Skeletal muscle tissue (tissue), 4 donors: ENCODE results near the gene MMP25. TPM values are rescaled to one million over a fixed set of nuclear protein-coding genes. Genes with fewer than 3 reads are reported as not detected.
A peak's percentile ranks its signal among the peaks of the same experiment; 100 is the strongest.
"Not testable (repeated sequence)": the region's sequence is repeated elsewhere in the genome, so short reads cannot be mapped to it uniquely, and the experiment has no call there.

Experiments used
- H3K27ac ChIP-seq: one replicate; pipeline ENCODE4 v1.7.0; 2013; ENCODE audit warnings: mild to moderate bottlenecking, low read depth, low read length, inconsistent platforms
- H3K27me3 ChIP-seq, 3 donors: one replicate each; pipeline ENCODE4 v1.7.0; 2013; ENCODE audit warnings: low read length in 3 of 3; ENCODE audit not compliant: control insufficient read depth in 3 of 3, insufficient read depth in 3 of 3
- H3K36me3 ChIP-seq, 3 donors: one replicate each; pipeline ENCODE4 v1.7.0; 2013; ENCODE audit warnings: low read length in 3 of 3; ENCODE audit not compliant: control insufficient read depth in 3 of 3, insufficient read depth in 3 of 3
- H3K4me1 ChIP-seq, 3 donors: one replicate each; pipeline ENCODE4 v1.7.0; 2013; ENCODE audit warnings: low read length in 3 of 3, mild to moderate bottlenecking in 3 of 3; ENCODE audit not compliant: control insufficient read depth in 3 of 3, insufficient read depth in 3 of 3
- H3K4me3 ChIP-seq, 3 donors: one replicate each; pipeline ENCODE4 v1.7.0; 2013; ENCODE audit warnings: low read length in 3 of 3
- H3K9ac ChIP-seq, 3 donors: one replicate each; pipeline ENCODE4 v1.7.0; 2013; ENCODE audit warnings: low read length in 3 of 3, mild to moderate bottlenecking in 3 of 3, moderate library complexity in 2 of 3, low read depth in 1 of 3
- H3K9me3 ChIP-seq, 3 donors: one replicate each; pipeline ENCODE4 v1.7.0; 2013; ENCODE audit warnings: low read length in 3 of 3; ENCODE audit not compliant: control insufficient read depth in 3 of 3
- total RNA-seq: library from RNA; depleted of rRNA; stranded (reverse); fragments of >200 nt; gene quantifications from one replicate; pipeline ENCODE4 v1.2.3, GENCODE V29; 2014
- donor health status: Osteomylitis.

MMP25 gene
- total RNA-seq, 1 donor from 2014 or later = 0.52 TPM

DNA sequence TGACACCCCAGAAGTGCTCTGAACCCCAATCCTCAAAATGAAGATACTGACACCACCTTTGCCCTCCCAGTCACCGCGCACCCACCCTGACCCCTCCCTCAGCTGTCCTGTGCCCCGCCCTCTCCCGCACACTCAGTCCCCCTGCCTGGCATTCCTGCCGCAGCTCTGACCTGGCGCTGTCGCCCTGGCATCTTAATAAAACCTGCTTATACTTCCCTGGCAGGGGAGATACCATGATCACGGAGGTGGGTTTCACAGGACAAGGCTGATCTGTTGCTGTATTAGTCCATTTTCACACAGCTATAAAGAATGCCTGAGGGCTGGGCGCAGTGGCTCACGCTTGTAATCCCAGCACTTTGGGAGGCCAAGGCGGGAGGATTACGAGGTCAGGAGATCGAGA lies 35.6 kb downstream of the MMP25 start:
- not testable (repeated sequence) for H3K36me3 ChIP-seq, H3K4me1 ChIP-seq, H3K9me3 ChIP-seq, H3K27ac ChIP-seq, H3K27me3 ChIP-seq, H3K4me3 ChIP-seq, H3K9ac ChIP-seq

DNA sequence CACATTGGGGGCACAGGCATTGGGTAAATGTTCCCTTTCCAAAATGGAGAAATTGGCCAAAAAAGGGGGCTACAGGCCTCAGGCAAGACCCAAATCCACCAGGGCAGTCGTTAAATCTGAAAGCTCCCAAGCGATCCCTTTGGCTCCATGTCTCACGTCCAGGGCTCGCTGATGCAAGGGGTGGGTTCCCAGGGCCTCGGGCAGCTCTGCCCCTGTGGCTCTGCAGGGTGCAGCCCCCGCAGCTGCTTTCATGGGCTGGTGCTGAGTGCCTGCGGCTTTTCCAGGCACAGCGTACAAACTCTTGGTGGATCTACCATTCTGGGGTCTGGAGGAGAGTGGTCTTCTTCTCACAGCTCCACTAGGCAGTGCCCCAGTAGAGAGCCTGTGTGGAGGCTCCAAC lies 37.0 kb downstream of the MMP25 start:
- peaks cover 8 to 18% (median 15%) of the 10 kb centered on the region in 3 donors for H3K4me1 ChIP-seq
- not testable (repeated sequence) for H3K9ac ChIP-seq, H3K4me3 ChIP-seq, H3K36me3 ChIP-seq, H3K9me3 ChIP-seq, H3K27ac ChIP-seq, H3K27me3 ChIP-seq

- no peaks in the 10 kb centered on the region for H3K36me3 ChIP-seq
- peaks cover 8 to 24% (median 17%) of the 10 kb centered on the region in 3 donors for H3K4me1 ChIP-seq
- no peak overlapping the region for H3K27ac ChIP-seq
- H3K27me3 ChIP-seq = no peaks in the 10 kb centered on the region
- H3K9ac ChIP-seq = no peak overlapping the region
- H3K4me3 ChIP-seq = no peak overlapping the region
- no peaks in the 10 kb centered on the region for H3K9me3 ChIP-seq
Measured at GRCh38 chr16:3084491-3084890, 38.1 kb downstream of the MMP25 start.

- no peaks in the 10 kb centered on the region for H3K27me3 ChIP-seq
- no peaks in the 10 kb centered on the region for H3K36me3 ChIP-seq
- H3K9ac ChIP-seq = no peak overlapping the region
- no peaks in the 10 kb centered on the region for H3K9me3 ChIP-seq
- H3K27ac ChIP-seq = no peak overlapping the region
- H3K4me3 ChIP-seq = no peak overlapping the region
- H3K4me1 ChIP-seq = peaks cover 8 to 24% (median 17%) of the 10 kb centered on the region in 3 donors
Measured at GRCh38 chr16:3084969-3085670, 38.8 kb downstream of the MMP25 start.

DNA sequence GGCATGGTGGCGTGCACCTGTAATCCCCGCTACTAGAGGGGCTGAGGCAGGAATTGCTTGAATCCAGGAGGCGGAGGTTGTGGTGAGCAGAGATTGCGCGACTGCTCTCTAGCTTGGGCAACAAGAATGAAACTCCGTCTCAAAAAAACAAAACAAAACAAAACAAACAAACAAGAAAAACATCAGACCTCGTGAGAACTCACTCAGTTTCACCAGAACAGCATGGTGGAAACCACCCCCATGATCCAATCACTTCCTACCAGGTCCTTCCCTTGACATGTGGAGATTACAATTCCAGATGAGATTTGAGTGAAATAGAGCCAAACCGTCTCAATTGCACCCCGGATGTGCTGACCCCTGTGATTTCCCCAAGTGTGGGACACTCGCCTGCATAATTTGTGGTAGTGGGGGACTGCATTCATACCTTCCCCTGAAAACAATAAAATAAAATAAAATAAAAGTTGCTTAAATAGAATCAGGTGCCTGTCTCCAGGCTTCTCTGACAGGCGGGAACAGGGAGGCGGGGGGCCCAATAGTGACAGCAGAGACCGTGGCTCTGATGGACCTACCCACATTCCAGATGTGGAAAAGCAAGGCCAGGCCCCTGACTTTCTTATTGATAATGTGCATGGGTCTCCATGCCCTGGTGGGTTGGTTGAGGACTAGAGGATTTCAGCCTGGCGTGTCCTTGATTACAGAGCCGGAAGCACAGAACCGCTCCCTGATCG lies 39.7 kb downstream of the MMP25 start:
- H3K27ac ChIP-seq = peak overlapping the region; percentile 45
- no peaks in the 10 kb centered on the region for H3K36me3 ChIP-seq
- peak overlapping the region in 1 of 3 donors; percentile 51 for H3K4me3 ChIP-seq
- H3K27me3 ChIP-seq = no peaks in the 10 kb centered on the region
- peaks cover 8 to 24% (median 17%) of the 10 kb centered on the region in 3 donors for H3K4me1 ChIP-seq
- no peaks in the 10 kb centered on the region for H3K9me3 ChIP-seq
- H3K9ac ChIP-seq = peak overlapping the region in 2 of 3 donors; percentile 56 to 70

DNA sequence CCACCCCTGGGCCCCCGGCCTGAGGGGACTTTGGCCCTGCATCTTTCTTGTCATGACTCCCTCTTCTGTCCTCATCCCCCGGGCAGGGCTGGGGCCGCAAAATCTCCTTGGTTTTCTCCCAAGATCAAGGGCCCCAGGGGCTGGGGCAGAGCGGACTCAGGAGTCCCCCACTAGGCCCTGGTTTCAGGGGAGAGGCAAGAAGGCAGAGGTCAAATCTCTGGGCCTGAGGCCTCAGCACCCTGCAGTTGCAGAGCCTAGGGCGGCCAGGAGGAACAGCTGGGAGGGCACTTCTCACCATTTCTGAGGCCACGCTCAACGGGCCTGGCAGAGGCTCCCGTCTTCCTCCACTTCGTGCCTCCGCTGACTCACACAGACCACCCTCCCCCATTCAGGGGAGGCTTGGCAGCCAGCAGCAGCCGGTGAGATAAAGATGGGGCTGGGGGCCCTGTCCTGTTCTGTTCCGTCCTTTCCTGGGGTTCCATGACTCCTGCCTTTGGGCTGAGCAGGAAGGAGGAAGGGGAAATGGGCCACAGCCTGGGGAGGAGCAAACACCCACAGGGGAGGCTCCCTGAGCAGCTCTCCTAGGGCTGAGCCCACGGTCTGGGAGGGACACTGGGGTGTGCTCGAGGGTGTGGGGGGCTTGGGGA lies 40.4 kb downstream of the MMP25 start:
- no peaks in the 10 kb centered on the region for H3K9me3 ChIP-seq
- peak overlapping the region; percentile 56 to 70 (median 61) for H3K9ac ChIP-seq
- H3K4me3 ChIP-seq = peak overlapping the region; percentile 50 to 52 (median 51)
- H3K36me3 ChIP-seq = no peaks in the 10 kb centered on the region
- H3K27ac ChIP-seq = peak overlapping the region; percentile 45
- H3K27me3 ChIP-seq = no peaks in the 10 kb centered on the region
- H3K4me1 ChIP-seq = peaks cover 8 to 24% (median 17%) of the 10 kb centered on the region in 3 donors

DNA sequence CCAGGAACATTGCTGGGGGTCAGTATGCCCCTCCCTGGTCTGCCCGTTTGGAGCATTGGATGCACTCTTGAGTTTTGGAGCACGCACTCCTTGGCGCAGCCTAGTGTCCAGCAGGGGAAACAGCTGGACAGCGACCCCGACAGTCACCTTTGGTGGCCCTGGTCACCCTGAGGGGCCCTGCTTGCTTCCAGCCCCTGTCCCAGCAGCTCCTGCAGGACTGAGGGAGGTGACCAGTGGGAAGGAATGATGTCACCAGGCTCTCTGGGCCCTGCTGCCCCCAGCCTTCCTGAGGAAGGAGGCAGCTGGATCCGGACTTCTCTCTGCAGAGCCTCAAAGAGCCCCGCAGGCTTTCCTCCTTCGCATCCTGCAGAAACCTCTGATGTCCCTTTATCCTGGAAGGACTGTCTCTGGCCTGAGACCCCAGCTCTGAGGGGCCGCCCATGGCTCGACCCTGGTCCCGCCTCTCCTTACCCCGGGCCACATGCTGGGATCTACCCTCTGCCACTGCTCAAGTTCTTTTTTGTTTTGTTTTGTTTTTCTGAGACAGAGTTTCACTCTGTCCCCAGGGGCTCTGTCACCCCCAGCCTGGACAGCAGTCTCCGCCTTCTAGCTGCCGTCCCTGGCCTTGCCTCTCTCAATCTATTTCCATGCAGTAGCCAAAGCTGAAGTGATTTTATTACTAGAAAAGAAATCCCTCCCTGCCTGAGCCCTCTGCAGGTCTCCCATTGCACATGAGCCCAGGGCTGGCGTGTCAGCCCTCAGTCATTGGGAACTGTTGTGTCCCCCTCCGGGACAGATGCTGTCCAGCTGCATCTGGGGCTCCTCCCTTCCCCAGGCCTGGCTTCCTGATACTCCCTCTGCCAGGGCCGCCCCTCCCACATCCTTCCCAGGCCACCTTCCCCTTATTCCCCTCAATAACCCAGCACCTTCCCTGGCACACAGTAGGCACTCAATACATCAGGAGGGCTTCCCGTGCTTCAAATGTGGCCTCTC lies 41.2 kb downstream of the MMP25 start:
- Histone ChIP-seq H3K27ac (peak overlapping the region; percentile 45), H3K36me3 (no peaks in the 10 kb centered on the region), H3K4me3 (peak overlapping the region in 2 of 3 donors; percentile 50 to 51), H3K4me1 (peaks cover 8 to 24% (median 17%) of the 10 kb centered on the region in 3 donors), H3K9me3 (no peaks in the 10 kb centered on the region), H3K27me3 (peaks cover 0 to 6% (median 4%) of the 10 kb centered on the region in 3 donors), H3K9ac (peak overlapping the region in 2 of 3 donors; percentile 61 to 70)

DNA sequence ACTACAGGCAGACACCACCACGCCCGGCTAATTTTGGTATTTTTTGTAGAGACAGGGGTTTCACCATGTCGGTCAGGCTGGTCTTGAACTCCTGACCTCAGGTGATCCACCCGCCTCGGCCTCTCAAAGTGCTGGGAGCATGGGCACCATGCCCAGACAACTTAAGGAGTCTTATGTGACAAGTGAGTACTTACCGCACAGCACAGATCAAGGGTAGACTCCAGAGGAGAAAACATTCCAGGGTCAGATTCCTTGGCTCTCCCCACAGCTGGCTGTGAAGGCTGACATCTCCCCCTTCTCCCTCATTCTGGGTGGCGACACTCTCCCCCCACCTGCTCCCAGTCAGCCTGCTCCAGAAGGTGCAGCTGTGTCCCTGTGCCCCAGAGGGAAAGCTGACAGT lies 42.1 kb downstream of the MMP25 start:
- Histone ChIP-seq H3K9ac (no peak overlapping the region), H3K36me3 (no peaks in the 10 kb centered on the region), H3K4me1 (peaks cover 8 to 24% (median 17%) of the 10 kb centered on the region in 3 donors), H3K4me3 (no peak overlapping the region), H3K9me3 (no peaks in the 10 kb centered on the region), H3K27ac (no peak overlapping the region), H3K27me3 (peaks cover 5 to 11% (median 11%) of the 10 kb centered on the region in 3 donors)

GRCh38 chr16:3088925-3089716 lies 42.8 kb downstream of the MMP25 start:
- Histone ChIP-seq H3K9ac (no peak overlapping the region), H3K27me3 (peaks cover 5 to 11% (median 11%) of the 10 kb centered on the region in 3 donors), H3K4me3 (no peak overlapping the region), H3K4me1 (peaks cover 8 to 24% (median 17%) of the 10 kb centered on the region in 3 donors), H3K9me3 (no peaks in the 10 kb centered on the region), H3K27ac (no peak overlapping the region), H3K36me3 (no peaks in the 10 kb centered on the region)
